Gastroesophageal sphincter (tissue), 3 donors: ENCODE measurements around the gene CHRM4.
"Not testable (repeated sequence)": the region's sequence is repeated elsewhere in the genome, so short reads cannot be mapped to it uniquely, and the experiment has no call there.

Source experiments
- CTCF ChIP-seq, 4 experiments: fragments of 200-600 bp in 2 of 4; fragments of 450-650 bp in 2 of 4; sonication (generic) in 1 of 4; IDR thresholded peaks; one replicate each; pipeline ENCODE4 v1.5.1; 2017 to 2019; ENCODE audit warnings: antibody characterized with exemption in 4 of 4, mild to moderate bottlenecking in 2 of 4, moderate library complexity in 2 of 4
- EP300 ChIP-seq: sonication (generic); formaldehyde crosslinking; IDR thresholded peaks from one replicate; pipeline ENCODE4 v1.6.1; 2017; ENCODE audit warnings: antibody characterized with exemption, mild to moderate bottlenecking
- POLR2A ChIP-seq, 2 donors: fragments of 450-650 bp; IDR thresholded peaks; one replicate each; pipeline ENCODE4 v1.6.1; 2017; ENCODE audit warnings: antibody characterized with exemption in 2 of 2, mild to moderate bottlenecking in 2 of 2, moderate library complexity in 1 of 2
- POLR2AphosphoS5 ChIP-seq: sonication (generic); formaldehyde crosslinking; IDR thresholded peaks from one replicate; pipeline ENCODE4 v1.6.1; 2017; ENCODE audit warnings: antibody characterized with exemption

GRCh38 chr11:46372501-46372900 lies 19.1 kb downstream of the CHRM4 start:
- not testable (repeated sequence) for TF ChIP-seq CTCF (IDR thresholded peaks at IDR 0.05); POLR2A (IDR thresholded peaks at IDR 0.05); POLR2AphosphoS5; EP300
